ENCODE results near the gene RTEL1. TPM values are rescaled to one million over a fixed set of nuclear protein-coding genes. Genes with fewer than 3 reads are reported as not detected.

Gene RTEL1
- total and polyA plus RNA-seq, 9 of the 15 experiments (the other 6 are each of a cell fraction or from before 2014, with no cell fraction given): 0.36 to 61.0 (median 17.9) TPM

GRCh38 chr20:63657937-63658748 lies at the start of gene RTEL1 (continued):
- TF ChIP-seq POLR2AphosphoS2 (IDR thresholded peaks at IDR 0.05; ENCODE audit: low read length): no peak
- TF ChIP-seq PYGO2 (tag; IDR thresholded peaks at IDR 0.05): no peak
- TF ChIP-seq ZNF146 (CRISPR knock-in tag; IDR thresholded peaks at IDR 0.05; ENCODE audit: unreplicated experiment): no peak
- TF ChIP-seq TCF3 (CRISPR knock-in tag; IDR thresholded peaks at IDR 0.05): peak; percentile 18; the same call in 1 of the 2 replicates
- no peak for TF ChIP-seq TEAD4 (IDR thresholded peaks at IDR 0.05; ENCODE audit: low read length)
- TF ChIP-seq TEAD4 (CRISPR knock-in tag; IDR thresholded peaks at IDR 0.05; ENCODE audit: borderline replicate concordance): 0 out of 2 replicates have a peak, but pooled peaks have one; percentile 34
- TF ChIP-seq ARID1B (IDR thresholded peaks at IDR 0.05): no peak; the same call in 1 of the 2 replicates
- peak; percentile 35; the same call in 1 of the 2 replicates for TF ChIP-seq ZBTB17 (CRISPR knock-in tag; IDR thresholded peaks at IDR 0.05)
- TF ChIP-seq, protein P1, sequence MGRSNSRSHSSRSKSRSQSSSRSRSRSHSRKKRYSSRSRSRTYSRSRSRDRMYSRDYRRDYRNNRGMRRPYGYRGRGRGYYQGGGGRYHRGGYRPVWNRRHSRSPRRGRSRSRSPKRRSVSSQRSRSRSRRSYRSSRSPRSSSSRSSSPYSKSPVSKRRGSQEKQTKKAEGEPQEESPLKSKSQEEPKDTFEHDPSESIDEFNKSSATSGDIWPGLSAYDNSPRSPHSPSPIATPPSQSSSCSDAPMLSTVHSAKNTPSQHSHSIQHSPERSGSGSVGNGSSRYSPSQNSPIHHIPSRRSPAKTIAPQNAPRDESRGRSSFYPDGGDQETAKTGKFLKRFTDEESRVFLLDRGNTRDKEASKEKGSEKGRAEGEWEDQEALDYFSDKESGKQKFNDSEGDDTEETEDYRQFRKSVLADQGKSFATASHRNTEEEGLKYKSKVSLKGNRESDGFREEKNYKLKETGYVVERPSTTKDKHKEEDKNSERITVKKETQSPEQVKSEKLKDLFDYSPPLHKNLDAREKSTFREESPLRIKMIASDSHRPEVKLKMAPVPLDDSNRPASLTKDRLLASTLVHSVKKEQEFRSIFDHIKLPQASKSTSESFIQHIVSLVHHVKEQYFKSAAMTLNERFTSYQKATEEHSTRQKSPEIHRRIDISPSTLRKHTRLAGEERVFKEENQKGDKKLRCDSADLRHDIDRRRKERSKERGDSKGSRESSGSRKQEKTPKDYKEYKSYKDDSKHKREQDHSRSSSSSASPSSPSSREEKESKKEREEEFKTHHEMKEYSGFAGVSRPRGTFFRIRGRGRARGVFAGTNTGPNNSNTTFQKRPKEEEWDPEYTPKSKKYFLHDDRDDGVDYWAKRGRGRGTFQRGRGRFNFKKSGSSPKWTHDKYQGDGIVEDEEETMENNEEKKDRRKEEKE (IDR thresholded peaks at IDR 0.05; ENCODE audit: borderline replicate concordance in 1 of 2, control insufficient read depth in 1 of 2, low read depth in 2 of 2, low read length in 1 of 2): peak in 1 of 2 experiments; percentile 87; a peak in 1 of 4 replicates
- TF ChIP-seq MYC (IDR thresholded peaks at IDR 0.05; ENCODE audit: low read depth, low read length): peak; percentile 76
- 0 out of 2 replicates have a peak, but pooled peaks have one; percentile 35 for TF ChIP-seq MYC (CRISPR knock-in tag; IDR thresholded peaks at IDR 0.05; ENCODE audit: borderline replicate concordance, low read depth)
- TF ChIP-seq, protein P2, sequence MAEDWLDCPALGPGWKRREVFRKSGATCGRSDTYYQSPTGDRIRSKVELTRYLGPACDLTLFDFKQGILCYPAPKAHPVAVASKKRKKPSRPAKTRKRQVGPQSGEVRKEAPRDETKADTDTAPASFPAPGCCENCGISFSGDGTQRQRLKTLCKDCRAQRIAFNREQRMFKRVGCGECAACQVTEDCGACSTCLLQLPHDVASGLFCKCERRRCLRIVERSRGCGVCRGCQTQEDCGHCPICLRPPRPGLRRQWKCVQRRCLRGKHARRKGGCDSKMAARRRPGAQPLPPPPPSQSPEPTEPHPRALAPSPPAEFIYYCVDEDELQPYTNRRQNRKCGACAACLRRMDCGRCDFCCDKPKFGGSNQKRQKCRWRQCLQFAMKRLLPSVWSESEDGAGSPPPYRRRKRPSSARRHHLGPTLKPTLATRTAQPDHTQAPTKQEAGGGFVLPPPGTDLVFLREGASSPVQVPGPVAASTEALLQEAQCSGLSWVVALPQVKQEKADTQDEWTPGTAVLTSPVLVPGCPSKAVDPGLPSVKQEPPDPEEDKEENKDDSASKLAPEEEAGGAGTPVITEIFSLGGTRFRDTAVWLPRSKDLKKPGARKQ (CRISPR knock-in tag; IDR thresholded peaks at IDR 0.05): no peak
- no peak for TF ChIP-seq RBM17 (IDR thresholded peaks at IDR 0.05; ENCODE audit: borderline replicate concordance, low read depth, low read length)
- peak in 1 of 2 experiments; percentile 17; a peak in 1 of 4 replicates for TF ChIP-seq FOXK2 (conservative IDR thresholded peaks at IDR 0.05 in 1 of 2, IDR thresholded peaks at IDR 0.05 in 1 of 2; ENCODE audit: low read depth in 2 of 2)
- no peak for TF ChIP-seq POLR2H (tag; IDR thresholded peaks at IDR 0.05; ENCODE audit: low read depth)
- TF ChIP-seq ZNF395 (CRISPR knock-in tag; IDR thresholded peaks at IDR 0.05): peak; percentile 62
- no peak for TF ChIP-seq TBL1XR1 (IDR thresholded peaks at IDR 0.05; ENCODE audit: low read length in 2 of 2)
- TF ChIP-seq ID3 (CRISPR knock-in tag; IDR thresholded peaks at IDR 0.05): no peak
- TF ChIP-seq ID3 (tag; IDR thresholded peaks at IDR 0.05): peak; percentile 76; the same call in 1 of the 2 replicates
